IMR-90 (cell line): ENCODE measurements around the gene FUT8. TPM values are rescaled to one million over a fixed set of nuclear protein-coding genes. Genes with fewer than 3 reads are reported as not detected.

Experiments used
- ATAC-seq: fragments of 200-7000 bp; cut with Tn5 transposase; 2 replicates; pipeline ENCODE4 v1.9.1; 2020; ENCODE audit warnings: low read depth, mild to moderate bottlenecking, moderate library complexity
- BruUV-seq: library from RNA; stranded (reverse); fragments of 400-500 nt; replicated peaks from 2 replicates; lab custom pipeline; 2021; lab: Mats Ljungman, UMichigan
- CTCF ChIA-PET: fragments of 300-600 bp; formaldehyde crosslinking; extraction: SDS; loops from one replicate; lab custom pipeline; 2021; ENCODE audit warnings: antibody characterized with exemption; lab: Yijun Ruan, JAX
- POLR2A ChIA-PET: fragments of 300-600 bp; sonication (Branson Sonifier 250); formaldehyde crosslinking; loops from one replicate; lab custom pipeline; 2022; ENCODE audit warnings: antibody characterized with exemption; ENCODE audit not compliant: unreplicated experiment; lab: Charles Lee
- DNase-seq: peaks from one replicate; pipeline ENCODE4 v3.0.0; 2013
- H2AFZ ChIP-seq: replicated peaks from 2 replicates; pipeline ENCODE3; 2013; ENCODE audit warnings: low read length, mild to moderate bottlenecking; ENCODE audit not compliant: poor library complexity
- H2AK5ac ChIP-seq: 2 replicates; pipeline ENCODE4 v1.6.1; 2013; ENCODE audit warnings: low read depth, low read length, inconsistent platforms
- H2AK9ac ChIP-seq: replicated peaks from 2 replicates; pipeline ENCODE3; 2013; ENCODE audit warnings: mild to moderate bottlenecking, low read depth, low read length, moderate library complexity; ENCODE audit not compliant: poor library complexity
- H2BK120ac ChIP-seq: 2 replicates; pipeline ENCODE4 v1.6.1; 2013; ENCODE audit warnings: low read depth, low read length, inconsistent platforms
- H2BK15ac ChIP-seq: 3 replicates; pipeline ENCODE4 v1.6.1; 2013; ENCODE audit warnings: low read depth, low read length, inconsistent platforms
- H2BK20ac ChIP-seq: 2 replicates; pipeline ENCODE4 v1.6.1; 2013; ENCODE audit warnings: low read depth, mild to moderate bottlenecking, inconsistent platforms, low read length, moderate library complexity
- H2BK5ac ChIP-seq: 2 replicates; pipeline ENCODE4 v1.6.1; 2013; ENCODE audit warnings: mild to moderate bottlenecking, low read depth, low read length, inconsistent platforms; ENCODE audit not compliant: poor library complexity, severe bottlenecking
- H3K14ac ChIP-seq: replicated peaks from 2 replicates; pipeline ENCODE4 v1.6.1; 2013; ENCODE audit warnings: low read depth, low read length, inconsistent platforms
- H3K18ac ChIP-seq: 2 replicates; pipeline ENCODE4 v1.6.1; 2013; ENCODE audit warnings: low read depth, low read length, control low read depth
- H3K23ac ChIP-seq: 2 replicates; pipeline ENCODE4 v1.6.1; 2013; ENCODE audit warnings: low read depth, low read length, inconsistent platforms
- H3K27ac ChIP-seq: 2 replicates; pipeline ENCODE4 v1.5.1; 2013; ENCODE audit warnings: mild to moderate bottlenecking, control low read depth, low read length; ENCODE audit not compliant: insufficient read depth
- H3K27me3 ChIP-seq: 2 replicates; pipeline ENCODE4 v1.6.1; 2013; ENCODE audit warnings: low read length; ENCODE audit not compliant: control insufficient read depth, insufficient read depth
- H3K36me3 ChIP-seq: 2 replicates; pipeline ENCODE4 v1.6.1; 2013; ENCODE audit warnings: low read length, mixed read lengths; ENCODE audit not compliant: control insufficient read depth, insufficient read depth
- H3K4ac ChIP-seq: 2 replicates; pipeline ENCODE4 v1.6.1; 2013; ENCODE audit warnings: low read depth, low read length, inconsistent platforms
- H3K4me1 ChIP-seq: 2 replicates; pipeline ENCODE4 v1.6.1; 2013; ENCODE audit warnings: low read length, mixed read lengths; ENCODE audit not compliant: control insufficient read depth, insufficient read depth
- H3K4me2 ChIP-seq: 2 replicates; pipeline ENCODE4 v1.6.1; 2013; ENCODE audit warnings: low read depth, mild to moderate bottlenecking, control low read depth, low read length, moderate library complexity
- H3K4me3 ChIP-seq: 2 replicates; pipeline ENCODE4 v1.5.1; 2013; ENCODE audit warnings: low read depth, mild to moderate bottlenecking, control low read depth, low read length, moderate library complexity; ENCODE audit not compliant: insufficient read depth
- H3K56ac ChIP-seq: 2 replicates; pipeline ENCODE4 v1.6.1; 2013; ENCODE audit warnings: low read length, inconsistent platforms; ENCODE audit not compliant: insufficient read depth; ENCODE audit errors: extremely low read depth
- H3K79me1 ChIP-seq, 2 experiments: 2 replicates each; pipeline ENCODE4 v1.6.1; 2013; ENCODE audit warnings: low read length in 2 of 2, inconsistent platforms in 1 of 2, low read depth in 1 of 2
- H3K9ac ChIP-seq: 2 replicates; pipeline ENCODE4 v1.6.1; 2013; ENCODE audit warnings: low read depth, low read length, control low read depth
- H3K9me1 ChIP-seq: 2 replicates; pipeline ENCODE4 v1.6.1; 2013; ENCODE audit warnings: low read length, inconsistent platforms; ENCODE audit not compliant: insufficient read depth
- H3K9me3 ChIP-seq: 2 replicates; pipeline ENCODE4 v1.6.1; 2013; ENCODE audit warnings: low read length; ENCODE audit not compliant: control insufficient read depth, insufficient read depth
- H4K20me1 ChIP-seq: 2 replicates; pipeline ENCODE4 v1.6.1; 2013; ENCODE audit warnings: low read length, inconsistent platforms; ENCODE audit not compliant: insufficient read depth
- H4K5ac ChIP-seq: 2 replicates; pipeline ENCODE4 v1.6.1; 2013; ENCODE audit warnings: mild to moderate bottlenecking, low read depth, low read length, control low read depth
- H4K8ac ChIP-seq, 2 experiments: 2 replicates each; pipeline ENCODE4 v1.6.1; 2013; ENCODE audit warnings: low read depth in 2 of 2, low read length in 2 of 2, control low read depth in 1 of 2, inconsistent platforms in 1 of 2
- H4K91ac ChIP-seq: 2 replicates; pipeline ENCODE4 v1.6.1; 2013; ENCODE audit warnings: low read depth, low read length, inconsistent platforms; ENCODE audit not compliant: insufficient read depth
- BHLHE40 ChIP-seq: fragments of 150-350 bp; IDR thresholded peaks from 2 replicates; pipeline ENCODE4 v1.6.1; 2016; ENCODE audit warnings: mild to moderate bottlenecking, low read depth, low read length
- CEBPB ChIP-seq: IDR thresholded peaks from 2 replicates; pipeline ENCODE4 v1.6.1; 2012; ENCODE audit warnings: low read depth, low read length, improper control_type of control experiment
- CHD1 ChIP-seq: IDR thresholded peaks from 2 replicates; pipeline ENCODE4 v1.6.1; 2012; ENCODE audit warnings: low read depth, low read length, improper control_type of control experiment
- CTCF ChIP-seq: conservative IDR thresholded peaks from 2 replicates; pipeline ENCODE4 v1.5.1; 2012; ENCODE audit warnings: mild to moderate bottlenecking, low read depth, low read length, improper control_type of control experiment
- FOS ChIP-seq: fragments of 150-350 bp; IDR thresholded peaks from 2 replicates; pipeline ENCODE4 v1.6.1; 2016; ENCODE audit warnings: low read depth, low read length
- MAFK ChIP-seq: IDR thresholded peaks from 2 replicates; pipeline ENCODE4 v1.6.1; 2012; ENCODE audit warnings: low read depth, low read length, improper control_type of control experiment
- MXI1 ChIP-seq: IDR thresholded peaks from 2 replicates; pipeline ENCODE4 v1.6.1; 2012; ENCODE audit warnings: low read depth, mild to moderate bottlenecking, low read length, moderate library complexity, borderline replicate concordance
- NFE2L2 ChIP-seq: fragments of 150-350 bp; IDR thresholded peaks from 2 replicates; pipeline ENCODE4 v1.6.1; 2016; ENCODE audit warnings: low read depth, mild to moderate bottlenecking, low read length
- POLR2A ChIP-seq: IDR thresholded peaks from 2 replicates; pipeline ENCODE4 v1.6.1; 2012; ENCODE audit warnings: mild to moderate bottlenecking, low read depth, low read length
- RAD21 ChIP-seq: IDR thresholded peaks from 2 replicates; pipeline ENCODE4 v1.6.1; 2012; ENCODE audit warnings: low read length, improper control_type of control experiment
- RFX5 ChIP-seq: IDR thresholded peaks from 2 replicates; pipeline ENCODE4 v1.8.0; 2012; ENCODE audit warnings: low read depth, mild to moderate bottlenecking, low read length, moderate library complexity
- SMC3 ChIP-seq: fragments of 150-350 bp; IDR thresholded peaks from 2 replicates; pipeline ENCODE4 v1.6.1; 2016; ENCODE audit warnings: low read depth, mild to moderate bottlenecking, antibody characterized with exemption, low read length, moderate library complexity
- WGBS, 2 experiments: methylation state at CpG; one replicate each; pipeline versions ENCODE4 v1.1.5 to v1.1.7; 2013; ENCODE audit warnings: missing lambda C conversion rate in 2 of 2; ENCODE audit not compliant: insufficient read length in 1 of 2; ENCODE audit errors: extremely low coverage in 2 of 2; 5-methylcytosine and 5-hydroxymethylcytosine counted together
- dilution Hi-C: fragments of 300-500 bp; cut with HindIII; formaldehyde crosslinking; loops from one replicate; pipeline ENCODE4 v1.14.3; 2018; ENCODE audit warnings: low sequenced_read_pairs; ENCODE audit not compliant: unreplicated experiment
- in situ Hi-C: fragments of 300-500 bp; cut with MboI; formaldehyde crosslinking; loops from 3 replicates; pipeline ENCODE4 v1.14.3; 2019; ENCODE audit warnings: low sequenced_read_pairs, inconsistent platforms, mixed read lengths
- intact Hi-C: fragments of 100-400 bp; cut with micrococcal nuclease; formaldehyde crosslinking; loops from 2 replicates; pipeline ENCODE4 v1.10.0; 2022
- polyA plus RNA-seq, 3 experiments: library from polyadenylated mRNA; depleted of rRNA; stranded (reverse); fragments of >200 nt; gene quantifications; 2 replicates each; pipeline ENCODE4 v1.2.3, GENCODE V29; 2012; ENCODE audit warnings: low replicate concordance in 1 of 3
- total RNA-seq: library from RNA; depleted of rRNA; stranded (reverse); fragments of >200 nt; gene quantifications from 2 replicates; pipeline ENCODE4 v1.2.3, GENCODE V29; 2012
- TF ChIP-seq, protein P1 (sequence below): fragments of 150-350 bp; IDR thresholded peaks from 2 replicates; pipeline ENCODE4 v1.6.1; 2016; ENCODE audit warnings: low read depth, mild to moderate bottlenecking, low read length, moderate library complexity, borderline replicate concordance
- TF ChIP-seq, protein P2 (sequence below): fragments of 150-350 bp; IDR thresholded peaks from 2 replicates; pipeline ENCODE4 v1.6.1; 2017; ENCODE audit warnings: mild to moderate bottlenecking, antibody characterized with exemption, low read length, low read depth

FUT8 gene
- total and polyA plus RNA-seq, 2 of the 4 experiments (the other 2 are of a cell fraction): 15.6 to 72.9 TPM

GRCh38 chr14:65599375-65599774, 186.8 kb downstream of the FUT8 start:
- ChIA-PET POLR2A (no interaction called here), CTCF (interaction anchor here (1.1 kb wide), 1 partner anchor 24 kb away, joined by 3 read pairs; no protein-coding TSS in a partner anchor)
- in situ Hi-C loops: no loop called here
- intact Hi-C loops: no loop called here
- H3K23ac ChIP-seq: no peak overlapping the region
- no peak overlapping the region for H3K4me2 ChIP-seq
- DNase-seq (peak; percentile 29), ATAC-seq (peak; percentile 97)
- H2AK5ac ChIP-seq: no peak overlapping the region
- no peak overlapping the region for H2AFZ ChIP-seq
- H2BK20ac ChIP-seq: no peak overlapping the region
- H3K27ac ChIP-seq: no peak overlapping the region
- no peak overlapping the region for H2AK9ac ChIP-seq
- H4K20me1 ChIP-seq: no peaks in the 10 kb centered on the region
- no peaks in the 10 kb centered on the region for H3K36me3 ChIP-seq
- H4K5ac ChIP-seq: no peak overlapping the region
- no peak overlapping the region for H4K91ac ChIP-seq
- H3K9me3 ChIP-seq: no peaks in the 10 kb centered on the region
- H3K9me1 ChIP-seq: no peaks in the 10 kb centered on the region
- H3K4me3 ChIP-seq: no peak overlapping the region
- no CpG with 5 or more reads among the region's 1 CpG for WGBS, 2 experiments
- no peak overlapping the region for H3K9ac ChIP-seq
- no peaks in the 10 kb centered on the region for H3K4me1 ChIP-seq
- H3K14ac ChIP-seq: no peak overlapping the region
- peaks cover under 1 to 7% of the 10 kb centered on the region in 2 experiments; a peak in 2 of 4 replicates for H3K79me1 ChIP-seq
- H4K8ac ChIP-seq: no peak overlapping the region
- no peaks in the 10 kb centered on the region for H3K27me3 ChIP-seq
- H3K56ac ChIP-seq: no peak overlapping the region
- no peak overlapping the region for H3K4ac ChIP-seq
- H2BK15ac ChIP-seq: no peak overlapping the region
- H3K18ac ChIP-seq: no peak overlapping the region
- dilution Hi-C loops: no loop called here
- no peak overlapping the region for H2BK5ac ChIP-seq
- TF ChIP-seq FOS: no peak
- TF ChIP-seq CEBPB: no peak
- TF ChIP-seq MXI1: no peak
- TF ChIP-seq, protein P1, sequence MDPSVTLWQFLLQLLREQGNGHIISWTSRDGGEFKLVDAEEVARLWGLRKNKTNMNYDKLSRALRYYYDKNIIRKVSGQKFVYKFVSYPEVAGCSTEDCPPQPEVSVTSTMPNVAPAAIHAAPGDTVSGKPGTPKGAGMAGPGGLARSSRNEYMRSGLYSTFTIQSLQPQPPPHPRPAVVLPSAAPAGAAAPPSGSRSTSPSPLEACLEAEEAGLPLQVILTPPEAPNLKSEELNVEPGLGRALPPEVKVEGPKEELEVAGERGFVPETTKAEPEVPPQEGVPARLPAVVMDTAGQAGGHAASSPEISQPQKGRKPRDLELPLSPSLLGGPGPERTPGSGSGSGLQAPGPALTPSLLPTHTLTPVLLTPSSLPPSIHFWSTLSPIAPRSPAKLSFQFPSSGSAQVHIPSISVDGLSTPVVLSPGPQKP: no peak
- TF ChIP-seq RFX5: no peak
- TF ChIP-seq, protein P2, sequence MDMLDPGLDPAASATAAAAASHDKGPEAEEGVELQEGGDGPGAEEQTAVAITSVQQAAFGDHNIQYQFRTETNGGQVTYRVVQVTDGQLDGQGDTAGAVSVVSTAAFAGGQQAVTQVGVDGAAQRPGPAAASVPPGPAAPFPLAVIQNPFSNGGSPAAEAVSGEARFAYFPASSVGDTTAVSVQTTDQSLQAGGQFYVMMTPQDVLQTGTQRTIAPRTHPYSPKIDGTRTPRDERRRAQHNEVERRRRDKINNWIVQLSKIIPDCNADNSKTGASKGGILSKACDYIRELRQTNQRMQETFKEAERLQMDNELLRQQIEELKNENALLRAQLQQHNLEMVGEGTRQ: no peak
- no peak for TF ChIP-seq NFE2L2
- no peak for TF ChIP-seq BHLHE40
- TF ChIP-seq CHD1: no peak
- no peak for TF ChIP-seq MAFK
- no peak for TF ChIP-seq RAD21
- TF ChIP-seq POLR2A: no peak
- TF ChIP-seq CTCF: no peak
- TF ChIP-seq SMC3: no peak
- H2BK120ac ChIP-seq: no peak overlapping the region
- no TSS peak for BruUV-seq
